ENCODE results near the gene CYP2W1.

DNA sequence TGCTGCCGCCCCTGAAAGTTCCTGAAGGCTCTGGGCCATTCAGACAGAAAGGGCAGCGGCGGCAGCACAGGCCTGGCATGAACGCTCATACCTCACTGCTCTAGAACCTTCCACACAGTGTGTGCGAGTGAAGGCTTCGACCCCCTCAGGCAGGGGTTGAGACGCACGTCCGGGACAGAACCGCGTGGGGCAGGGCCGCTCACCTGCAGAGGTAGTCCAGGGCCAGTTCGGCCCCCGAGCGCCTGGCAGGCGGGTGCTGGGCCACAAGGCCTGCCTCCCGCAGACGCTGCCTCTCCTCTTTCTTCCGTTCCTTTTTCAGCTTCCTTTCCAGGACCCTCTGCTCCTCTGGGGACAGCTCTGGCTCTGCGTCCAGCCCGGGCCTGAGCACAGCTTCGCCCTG lies 26.8 kb downstream of the CYP2W1 start:
- TF ChIP-seq, protein P1, sequence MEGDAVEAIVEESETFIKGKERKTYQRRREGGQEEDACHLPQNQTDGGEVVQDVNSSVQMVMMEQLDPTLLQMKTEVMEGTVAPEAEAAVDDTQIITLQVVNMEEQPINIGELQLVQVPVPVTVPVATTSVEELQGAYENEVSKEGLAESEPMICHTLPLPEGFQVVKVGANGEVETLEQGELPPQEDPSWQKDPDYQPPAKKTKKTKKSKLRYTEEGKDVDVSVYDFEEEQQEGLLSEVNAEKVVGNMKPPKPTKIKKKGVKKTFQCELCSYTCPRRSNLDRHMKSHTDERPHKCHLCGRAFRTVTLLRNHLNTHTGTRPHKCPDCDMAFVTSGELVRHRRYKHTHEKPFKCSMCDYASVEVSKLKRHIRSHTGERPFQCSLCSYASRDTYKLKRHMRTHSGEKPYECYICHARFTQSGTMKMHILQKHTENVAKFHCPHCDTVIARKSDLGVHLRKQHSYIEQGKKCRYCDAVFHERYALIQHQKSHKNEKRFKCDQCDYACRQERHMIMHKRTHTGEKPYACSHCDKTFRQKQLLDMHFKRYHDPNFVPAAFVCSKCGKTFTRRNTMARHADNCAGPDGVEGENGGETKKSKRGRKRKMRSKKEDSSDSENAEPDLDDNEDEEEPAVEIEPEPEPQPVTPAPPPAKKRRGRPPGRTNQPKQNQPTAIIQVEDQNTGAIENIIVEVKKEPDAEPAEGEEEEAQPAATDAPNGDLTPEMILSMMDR (IDR thresholded peaks at IDR 0.05; ENCODE audit: poor library complexity): no peak
- no peak for TF ChIP-seq EZH2 (IDR thresholded peaks at IDR 0.05; ENCODE audit: borderline replicate concordance)
